IMR-90 (cell line): ENCODE measurements around the gene SNTN. TPM values are rescaled to one million over a fixed set of nuclear protein-coding genes. Genes with fewer than 3 reads are reported as not detected.

Source experiments
- ATAC-seq: fragments of 200-7000 bp; cut with Tn5 transposase; 2 replicates; pipeline ENCODE4 v1.9.1; 2020; ENCODE audit warnings: low read depth, mild to moderate bottlenecking, moderate library complexity
- BruUV-seq: library from RNA; stranded (reverse); fragments of 400-500 nt; replicated peaks from 2 replicates; lab custom pipeline; 2021; lab: Mats Ljungman, UMichigan
- CTCF ChIA-PET: fragments of 300-600 bp; formaldehyde crosslinking; extraction: SDS; loops from one replicate; lab custom pipeline; 2021; ENCODE audit warnings: antibody characterized with exemption; lab: Yijun Ruan, JAX
- POLR2A ChIA-PET: fragments of 300-600 bp; sonication (Branson Sonifier 250); formaldehyde crosslinking; loops from one replicate; lab custom pipeline; 2022; ENCODE audit warnings: antibody characterized with exemption; ENCODE audit not compliant: unreplicated experiment; lab: Charles Lee
- DNase-seq: peaks from one replicate; pipeline ENCODE4 v3.0.0; 2013
- H2AFZ ChIP-seq: replicated peaks from 2 replicates; pipeline ENCODE3; 2013; ENCODE audit warnings: low read length, mild to moderate bottlenecking; ENCODE audit not compliant: poor library complexity
- H2AK5ac ChIP-seq: 2 replicates; pipeline ENCODE4 v1.6.1; 2013; ENCODE audit warnings: low read depth, low read length, inconsistent platforms
- H2AK9ac ChIP-seq: replicated peaks from 2 replicates; pipeline ENCODE3; 2013; ENCODE audit warnings: mild to moderate bottlenecking, low read depth, low read length, moderate library complexity; ENCODE audit not compliant: poor library complexity
- H2BK120ac ChIP-seq: 2 replicates; pipeline ENCODE4 v1.6.1; 2013; ENCODE audit warnings: low read depth, low read length, inconsistent platforms
- H2BK15ac ChIP-seq: 3 replicates; pipeline ENCODE4 v1.6.1; 2013; ENCODE audit warnings: low read depth, low read length, inconsistent platforms
- H2BK20ac ChIP-seq: 2 replicates; pipeline ENCODE4 v1.6.1; 2013; ENCODE audit warnings: low read depth, mild to moderate bottlenecking, inconsistent platforms, low read length, moderate library complexity
- H2BK5ac ChIP-seq: 2 replicates; pipeline ENCODE4 v1.6.1; 2013; ENCODE audit warnings: mild to moderate bottlenecking, low read depth, low read length, inconsistent platforms; ENCODE audit not compliant: poor library complexity, severe bottlenecking
- H3K14ac ChIP-seq: replicated peaks from 2 replicates; pipeline ENCODE4 v1.6.1; 2013; ENCODE audit warnings: low read depth, low read length, inconsistent platforms
- H3K18ac ChIP-seq: 2 replicates; pipeline ENCODE4 v1.6.1; 2013; ENCODE audit warnings: low read depth, low read length, control low read depth
- H3K23ac ChIP-seq: 2 replicates; pipeline ENCODE4 v1.6.1; 2013; ENCODE audit warnings: low read depth, low read length, inconsistent platforms
- H3K27ac ChIP-seq: 2 replicates; pipeline ENCODE4 v1.5.1; 2013; ENCODE audit warnings: mild to moderate bottlenecking, control low read depth, low read length; ENCODE audit not compliant: insufficient read depth
- H3K27me3 ChIP-seq: 2 replicates; pipeline ENCODE4 v1.6.1; 2013; ENCODE audit warnings: low read length; ENCODE audit not compliant: control insufficient read depth, insufficient read depth
- H3K36me3 ChIP-seq: 2 replicates; pipeline ENCODE4 v1.6.1; 2013; ENCODE audit warnings: low read length, mixed read lengths; ENCODE audit not compliant: control insufficient read depth, insufficient read depth
- H3K4ac ChIP-seq: 2 replicates; pipeline ENCODE4 v1.6.1; 2013; ENCODE audit warnings: low read depth, low read length, inconsistent platforms
- H3K4me1 ChIP-seq: 2 replicates; pipeline ENCODE4 v1.6.1; 2013; ENCODE audit warnings: low read length, mixed read lengths; ENCODE audit not compliant: control insufficient read depth, insufficient read depth
- H3K4me2 ChIP-seq: 2 replicates; pipeline ENCODE4 v1.6.1; 2013; ENCODE audit warnings: low read depth, mild to moderate bottlenecking, control low read depth, low read length, moderate library complexity
- H3K4me3 ChIP-seq: 2 replicates; pipeline ENCODE4 v1.5.1; 2013; ENCODE audit warnings: low read depth, mild to moderate bottlenecking, control low read depth, low read length, moderate library complexity; ENCODE audit not compliant: insufficient read depth
- H3K56ac ChIP-seq: 2 replicates; pipeline ENCODE4 v1.6.1; 2013; ENCODE audit warnings: low read length, inconsistent platforms; ENCODE audit not compliant: insufficient read depth; ENCODE audit errors: extremely low read depth
- H3K79me1 ChIP-seq, 2 experiments: 2 replicates each; pipeline ENCODE4 v1.6.1; 2013; ENCODE audit warnings: low read length in 2 of 2, inconsistent platforms in 1 of 2, low read depth in 1 of 2
- H3K9ac ChIP-seq: 2 replicates; pipeline ENCODE4 v1.6.1; 2013; ENCODE audit warnings: low read depth, low read length, control low read depth
- H3K9me1 ChIP-seq: 2 replicates; pipeline ENCODE4 v1.6.1; 2013; ENCODE audit warnings: low read length, inconsistent platforms; ENCODE audit not compliant: insufficient read depth
- H3K9me3 ChIP-seq: 2 replicates; pipeline ENCODE4 v1.6.1; 2013; ENCODE audit warnings: low read length; ENCODE audit not compliant: control insufficient read depth, insufficient read depth
- H4K20me1 ChIP-seq: 2 replicates; pipeline ENCODE4 v1.6.1; 2013; ENCODE audit warnings: low read length, inconsistent platforms; ENCODE audit not compliant: insufficient read depth
- H4K5ac ChIP-seq: 2 replicates; pipeline ENCODE4 v1.6.1; 2013; ENCODE audit warnings: mild to moderate bottlenecking, low read depth, low read length, control low read depth
- H4K8ac ChIP-seq, 2 experiments: 2 replicates each; pipeline ENCODE4 v1.6.1; 2013; ENCODE audit warnings: low read depth in 2 of 2, low read length in 2 of 2, control low read depth in 1 of 2, inconsistent platforms in 1 of 2
- H4K91ac ChIP-seq: 2 replicates; pipeline ENCODE4 v1.6.1; 2013; ENCODE audit warnings: low read depth, low read length, inconsistent platforms; ENCODE audit not compliant: insufficient read depth
- BHLHE40 ChIP-seq: fragments of 150-350 bp; IDR thresholded peaks from 2 replicates; pipeline ENCODE4 v1.6.1; 2016; ENCODE audit warnings: mild to moderate bottlenecking, low read depth, low read length
- CEBPB ChIP-seq: IDR thresholded peaks from 2 replicates; pipeline ENCODE4 v1.6.1; 2012; ENCODE audit warnings: low read depth, low read length, improper control_type of control experiment
- CHD1 ChIP-seq: IDR thresholded peaks from 2 replicates; pipeline ENCODE4 v1.6.1; 2012; ENCODE audit warnings: low read depth, low read length, improper control_type of control experiment
- CTCF ChIP-seq: conservative IDR thresholded peaks from 2 replicates; pipeline ENCODE4 v1.5.1; 2012; ENCODE audit warnings: mild to moderate bottlenecking, low read depth, low read length, improper control_type of control experiment
- ELK1 ChIP-seq: fragments of 150-350 bp; IDR thresholded peaks from 2 replicates; pipeline ENCODE4 v1.6.1; 2016; ENCODE audit warnings: low read depth, mild to moderate bottlenecking, low read length, moderate library complexity, borderline replicate concordance
- FOS ChIP-seq: fragments of 150-350 bp; IDR thresholded peaks from 2 replicates; pipeline ENCODE4 v1.6.1; 2016; ENCODE audit warnings: low read depth, low read length
- MAFK ChIP-seq: IDR thresholded peaks from 2 replicates; pipeline ENCODE4 v1.6.1; 2012; ENCODE audit warnings: low read depth, low read length, improper control_type of control experiment
- MAZ ChIP-seq: IDR thresholded peaks from 2 replicates; pipeline ENCODE4 v1.6.1; 2012; ENCODE audit warnings: low read depth, mild to moderate bottlenecking, low read length, improper control_type of control experiment, moderate library complexity, borderline replicate concordance
- NFE2L2 ChIP-seq: fragments of 150-350 bp; IDR thresholded peaks from 2 replicates; pipeline ENCODE4 v1.6.1; 2016; ENCODE audit warnings: low read depth, mild to moderate bottlenecking, low read length
- RCOR1 ChIP-seq: IDR thresholded peaks from 2 replicates; pipeline ENCODE4 v1.6.1; 2012; ENCODE audit warnings: mild to moderate bottlenecking, low read length, improper control_type of control experiment; ENCODE audit not compliant: insufficient replicate concordance
- SMC3 ChIP-seq: fragments of 150-350 bp; IDR thresholded peaks from 2 replicates; pipeline ENCODE4 v1.6.1; 2016; ENCODE audit warnings: low read depth, mild to moderate bottlenecking, antibody characterized with exemption, low read length, moderate library complexity
- WGBS, 2 experiments: methylation state at CpG; one replicate each; pipeline versions ENCODE4 v1.1.5 to v1.1.7; 2013; ENCODE audit warnings: missing lambda C conversion rate in 2 of 2; ENCODE audit not compliant: insufficient read length in 1 of 2; ENCODE audit errors: extremely low coverage in 2 of 2; 5-methylcytosine and 5-hydroxymethylcytosine counted together
- dilution Hi-C: fragments of 300-500 bp; cut with HindIII; formaldehyde crosslinking; loops from one replicate; pipeline ENCODE4 v1.14.3; 2018; ENCODE audit warnings: low sequenced_read_pairs; ENCODE audit not compliant: unreplicated experiment
- in situ Hi-C: fragments of 300-500 bp; cut with MboI; formaldehyde crosslinking; loops from 3 replicates; pipeline ENCODE4 v1.14.3; 2019; ENCODE audit warnings: low sequenced_read_pairs, inconsistent platforms, mixed read lengths
- intact Hi-C: fragments of 100-400 bp; cut with micrococcal nuclease; formaldehyde crosslinking; loops from 2 replicates; pipeline ENCODE4 v1.10.0; 2022
- polyA plus RNA-seq, 3 experiments: library from polyadenylated mRNA; depleted of rRNA; stranded (reverse); fragments of >200 nt; gene quantifications; 2 replicates each; pipeline ENCODE4 v1.2.3, GENCODE V29; 2012; ENCODE audit warnings: low replicate concordance in 1 of 3
- total RNA-seq: library from RNA; depleted of rRNA; stranded (reverse); fragments of >200 nt; gene quantifications from 2 replicates; pipeline ENCODE4 v1.2.3, GENCODE V29; 2012

Gene SNTN
- total and polyA plus RNA-seq, 2 of the 4 experiments (the other 2 are of a cell fraction): not detected

- H3K56ac ChIP-seq: no peak overlapping the region
- no peaks in the 10 kb centered on the region for H3K4me1 ChIP-seq
- DNase-seq (no peak), ATAC-seq (no peak)
- H2AK9ac ChIP-seq: no peak overlapping the region
- H3K14ac ChIP-seq: no peak overlapping the region
- H3K4me2 ChIP-seq: no peak overlapping the region
- H2BK20ac ChIP-seq: no peak overlapping the region
- no CpG with 5 or more reads among the region's 1 CpG for WGBS, 2 experiments
- H3K27ac ChIP-seq: no peak overlapping the region
- H3K18ac ChIP-seq: no peak overlapping the region
- POLR2A ChIA-PET: no interaction called here
- H2BK120ac ChIP-seq: no peak overlapping the region
- H2BK5ac ChIP-seq: no peak overlapping the region
- no peak overlapping the region for H3K23ac ChIP-seq
- TF ChIP-seq BHLHE40: no peak
- no peak for TF ChIP-seq NFE2L2
- TF ChIP-seq FOS: no peak
- no peak for TF ChIP-seq SMC3
- TF ChIP-seq CTCF: no peak
- TF ChIP-seq MAZ: no peak
- no peak for TF ChIP-seq CEBPB
- no peak for TF ChIP-seq CHD1
- TF ChIP-seq RCOR1: no peak
- TF ChIP-seq ELK1: no peak
- no peak for TF ChIP-seq MAFK
- H4K91ac ChIP-seq: no peak overlapping the region
- H2AFZ ChIP-seq: no peak overlapping the region
- H2AK5ac ChIP-seq: no peak overlapping the region
- H4K8ac ChIP-seq: no peak overlapping the region
- H3K9ac ChIP-seq: no peak overlapping the region
- H3K4me3 ChIP-seq: no peak overlapping the region
- intact Hi-C loops: no loop called here
- CTCF ChIA-PET: no interaction called here
- dilution Hi-C loops: no loop called here
- H4K5ac ChIP-seq: no peak overlapping the region
- no TSS peak for BruUV-seq
- no peaks in the 10 kb centered on the region for H3K36me3 ChIP-seq
- H2BK15ac ChIP-seq: no peak overlapping the region
- no peaks in the 10 kb centered on the region for H3K79me1 ChIP-seq
- no peaks in the 10 kb centered on the region for H3K9me3 ChIP-seq
- no peak overlapping the region for H3K4ac ChIP-seq
- no peaks in the 10 kb centered on the region for H3K27me3 ChIP-seq
- H4K20me1 ChIP-seq: no peaks in the 10 kb centered on the region
- in situ Hi-C loops: no loop called here
- no peaks in the 10 kb centered on the region for H3K9me1 ChIP-seq
Measured at GRCh38 chr3:63689285-63689684, 36.8 kb downstream of the SNTN start.
